Measurements from ENCODE around the gene FAAP100.

Gene FAAP100

DNA sequence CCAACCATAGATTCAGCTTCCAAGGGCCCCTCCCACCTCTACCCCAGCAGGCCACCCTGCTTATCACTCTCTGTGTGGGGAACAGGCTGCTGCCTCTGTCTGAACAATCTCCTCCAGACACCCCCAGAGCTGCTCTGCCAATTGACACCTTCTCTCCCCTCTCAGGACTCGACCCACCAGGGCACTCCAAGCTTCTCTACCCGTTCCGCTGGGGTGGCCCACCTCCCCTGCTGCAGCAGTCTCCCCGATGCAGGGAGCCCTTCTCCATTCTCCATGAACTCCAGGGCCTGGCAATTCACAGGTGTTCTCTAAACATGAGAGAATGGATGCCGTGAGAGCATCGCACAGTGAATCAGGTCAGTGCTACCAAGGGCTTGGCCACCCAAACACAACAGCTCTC lies 28.3 kb upstream of the FAAP100 start:
- H3K4me3 ChIP-seq (ENCODE audit: low read depth, low read length), result no peak overlapping the region
- no peak for TF ChIP-seq CTCF (IDR thresholded peaks at IDR 0.05; ENCODE audit: control insufficient read depth, extremely low read depth, insufficient read depth)
- DNase-seq (ENCODE audit: low read depth), result no peak

GRCh38 chr17:81579821-81580321 lies 27.7 kb upstream of the FAAP100 start:
- no peak overlapping the region for H3K4me3 ChIP-seq (ENCODE audit: low read depth, low read length)
- no peak for TF ChIP-seq CTCF (IDR thresholded peaks at IDR 0.05; ENCODE audit: control insufficient read depth, extremely low read depth, insufficient read depth)
- DNase-seq (ENCODE audit: low read depth), result no peak

DNA sequence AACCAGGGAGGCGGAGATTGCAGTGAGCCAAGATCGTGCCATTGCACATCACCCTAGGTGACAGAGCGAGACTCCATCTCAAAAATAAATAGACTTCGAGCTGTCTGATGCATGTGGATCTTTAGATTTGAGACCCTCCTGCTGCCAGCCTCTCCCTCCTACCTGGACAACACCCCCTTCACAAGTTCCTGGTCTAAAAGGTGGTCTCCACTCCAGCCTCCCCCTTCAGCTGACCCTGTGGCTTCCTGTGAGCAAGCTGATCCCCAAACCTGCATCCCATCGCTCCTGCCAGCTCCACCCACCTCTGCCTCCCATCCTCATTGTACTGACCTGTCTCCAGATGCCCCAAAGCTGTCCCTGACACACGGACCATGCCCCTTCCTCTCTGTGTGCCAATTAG lies 27.1 kb upstream of the FAAP100 start:
- DNase-seq (ENCODE audit: low read depth), result no peak
- no peak for TF ChIP-seq CTCF (IDR thresholded peaks at IDR 0.05; ENCODE audit: control insufficient read depth, extremely low read depth, insufficient read depth)
- no peak overlapping the region for H3K4me3 ChIP-seq (ENCODE audit: low read depth, low read length)

GRCh38 chr17:81578561-81579225 lies 26.5 kb upstream of the FAAP100 start:
- DNase-seq (ENCODE audit: low read depth), result no peak
- no peak overlapping the region for H3K4me3 ChIP-seq (ENCODE audit: low read depth, low read length)
- TF ChIP-seq CTCF (IDR thresholded peaks at IDR 0.05; ENCODE audit: control insufficient read depth, extremely low read depth, insufficient read depth), result no peak

- no peak overlapping the region for H3K4me3 ChIP-seq (ENCODE audit: low read depth, low read length)
- TF ChIP-seq CTCF (IDR thresholded peaks at IDR 0.05; ENCODE audit: control insufficient read depth, extremely low read depth, insufficient read depth), result no peak
- no peak for DNase-seq (ENCODE audit: low read depth)
Measured at GRCh38 chr17:81578038-81578441, 25.9 kb upstream of the FAAP100 start.

- DNase-seq (ENCODE audit: low read depth), result no peak
- no peak for TF ChIP-seq CTCF (IDR thresholded peaks at IDR 0.05; ENCODE audit: control insufficient read depth, extremely low read depth, insufficient read depth)
- H3K4me3 ChIP-seq (ENCODE audit: low read depth, low read length), result peak overlapping the region; percentile 33
Measured at GRCh38 chr17:81577278-81578000, 25.3 kb upstream of the FAAP100 start.

Data from LNCaP clone FGC (cell line).